ENCODE measurements around the gene PIK3R6.

Gene PIK3R6

GRCh38 chr17:8799570-8800212 is 67.8 kb downstream of the PIK3R6 start:
- TF ChIP-seq CTCF (IDR thresholded peaks at IDR 0.05; ENCODE audit: insufficient read depth, low read length) (no peak), GABPA (IDR thresholded peaks at IDR 0.05; ENCODE audit: low read depth) (no peak), SPI1 (IDR thresholded peaks at IDR 0.05; ENCODE audit: borderline replicate concordance, low read depth) (no peak), REST (IDR thresholded peaks at IDR 0.05; ENCODE audit: insufficient replicate concordance, low read depth) (no peak), POLR2AphosphoS5 (IDR thresholded peaks at IDR 0.05; ENCODE audit: low read depth) (no peak)
- no peak overlapping the region for H3K27ac ChIP-seq (replicated peaks)
- no peak for DNase-seq (ENCODE audit: low read depth in 1 of 2, low spot score in 1 of 2)
- H3K4me3 ChIP-seq (replicated peaks; ENCODE audit: insufficient read depth, low read length), result no peak overlapping the region
- no peaks in the 10 kb centered on the region for H3K27me3 ChIP-seq (ENCODE audit: insufficient read depth, poor library complexity, severe bottlenecking)

- DNase-seq (ENCODE audit: low read depth in 1 of 2, low spot score in 1 of 2), result no peak
- Histone ChIP-seq H3K27ac (replicated peaks) (no peak within 1 kb of the TSS), H3K27me3 (ENCODE audit: insufficient read depth, poor library complexity, severe bottlenecking) (no peaks in the 10 kb centered on the region), H3K4me3 (replicated peaks; ENCODE audit: insufficient read depth, low read length) (no peak within 1 kb of the TSS)
- TF ChIP-seq GABPA (IDR thresholded peaks at IDR 0.05; ENCODE audit: low read depth) (no peak), SPI1 (IDR thresholded peaks at IDR 0.05; ENCODE audit: borderline replicate concordance, low read depth) (no peak), CTCF (IDR thresholded peaks at IDR 0.05; ENCODE audit: insufficient read depth, low read length) (no peak), REST (IDR thresholded peaks at IDR 0.05; ENCODE audit: insufficient replicate concordance, low read depth) (no peak), POLR2AphosphoS5 (IDR thresholded peaks at IDR 0.05; ENCODE audit: low read depth) (no peak)
These were observed 68.5 kb downstream of the PIK3R6 start, which contains the start of gene MFSD6L for GRCh38 chr17:8798846-8799569. TSS of gene MFSD6L (minus strand) at chr17:8799365. CDS start at chr17:8799120, 245 bp downstream.

GRCh38 chr17:8798176-8798845 is 69.2 kb downstream of the PIK3R6 start:
- TF ChIP-seq SPI1 (IDR thresholded peaks at IDR 0.05; ENCODE audit: borderline replicate concordance, low read depth) (no peak), CTCF (IDR thresholded peaks at IDR 0.05; ENCODE audit: insufficient read depth, low read length) (no peak), POLR2AphosphoS5 (IDR thresholded peaks at IDR 0.05; ENCODE audit: low read depth) (no peak), GABPA (IDR thresholded peaks at IDR 0.05; ENCODE audit: low read depth) (no peak)

More at GRCh38 chr17:8798176-8798845, 69.2 kb downstream of the PIK3R6 start:
- Histone ChIP-seq H3K27ac (replicated peaks) (no peak overlapping the region), H3K4me3 (replicated peaks; ENCODE audit: insufficient read depth, low read length) (no peak overlapping the region), H3K27me3 (ENCODE audit: insufficient read depth, poor library complexity, severe bottlenecking) (no peaks in the 10 kb centered on the region)
- DNase-seq (ENCODE audit: low read depth in 1 of 2, low spot score in 1 of 2), result no peak

All from HL-60 (cell line).